DOHH2 (cell line): Measurements from ENCODE around the gene DSTN.

Source experiments
- EZH2phosphoT487 ChIP-seq: fragments of 200-600 bp; sonication (generic); IDR thresholded peaks from 2 replicates; pipeline ENCODE4 v1.6.1; 2017; ENCODE audit warnings: borderline replicate concordance, mild to moderate bottlenecking, antibody characterized with exemption, low read length, moderate library complexity, mixed read lengths
- TF ChIP-seq, protein P1 (sequence below): fragments of 200-600 bp; sonication (generic); IDR thresholded peaks from one replicate; pipeline ENCODE4 v1.5.1; 2014; ENCODE audit warnings: antibody characterized with exemption, mild to moderate bottlenecking, low read depth, low read length; ENCODE audit not compliant: poor library complexity, severe bottlenecking

DNA sequence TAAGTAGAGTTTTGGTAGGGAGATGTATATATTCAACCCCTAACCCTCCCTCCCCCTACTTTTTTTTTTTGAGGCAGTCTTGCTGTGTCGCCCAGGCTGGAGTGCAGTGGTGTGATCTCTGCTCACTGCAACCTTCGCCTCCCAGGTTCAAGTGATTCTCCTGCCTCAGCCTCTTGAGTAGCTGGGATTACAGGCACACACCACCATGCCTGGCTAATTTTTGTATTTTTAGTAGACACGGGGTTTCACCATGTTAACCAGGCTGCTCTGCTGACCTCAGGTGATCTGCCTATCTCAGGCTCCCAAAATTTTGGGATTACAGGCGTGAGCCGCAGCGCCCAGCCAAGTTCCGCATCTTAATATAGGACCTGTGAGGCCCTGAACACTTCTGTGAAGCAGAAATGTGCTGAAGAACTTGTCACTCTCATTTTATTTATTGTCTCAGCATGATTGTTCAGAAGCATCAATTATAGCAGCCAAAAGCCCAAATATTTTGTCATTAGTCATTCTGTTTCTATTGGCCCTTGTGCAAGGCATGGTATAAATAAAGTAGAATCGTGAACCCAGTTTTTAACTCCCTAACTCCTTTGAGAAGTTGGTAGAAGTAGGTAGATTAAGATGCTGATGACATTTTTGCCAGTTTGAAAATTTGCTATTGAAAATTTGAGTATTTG is 19.4 kb downstream of the DSTN start:
- TF ChIP-seq, protein P1, sequence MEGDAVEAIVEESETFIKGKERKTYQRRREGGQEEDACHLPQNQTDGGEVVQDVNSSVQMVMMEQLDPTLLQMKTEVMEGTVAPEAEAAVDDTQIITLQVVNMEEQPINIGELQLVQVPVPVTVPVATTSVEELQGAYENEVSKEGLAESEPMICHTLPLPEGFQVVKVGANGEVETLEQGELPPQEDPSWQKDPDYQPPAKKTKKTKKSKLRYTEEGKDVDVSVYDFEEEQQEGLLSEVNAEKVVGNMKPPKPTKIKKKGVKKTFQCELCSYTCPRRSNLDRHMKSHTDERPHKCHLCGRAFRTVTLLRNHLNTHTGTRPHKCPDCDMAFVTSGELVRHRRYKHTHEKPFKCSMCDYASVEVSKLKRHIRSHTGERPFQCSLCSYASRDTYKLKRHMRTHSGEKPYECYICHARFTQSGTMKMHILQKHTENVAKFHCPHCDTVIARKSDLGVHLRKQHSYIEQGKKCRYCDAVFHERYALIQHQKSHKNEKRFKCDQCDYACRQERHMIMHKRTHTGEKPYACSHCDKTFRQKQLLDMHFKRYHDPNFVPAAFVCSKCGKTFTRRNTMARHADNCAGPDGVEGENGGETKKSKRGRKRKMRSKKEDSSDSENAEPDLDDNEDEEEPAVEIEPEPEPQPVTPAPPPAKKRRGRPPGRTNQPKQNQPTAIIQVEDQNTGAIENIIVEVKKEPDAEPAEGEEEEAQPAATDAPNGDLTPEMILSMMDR, result no peak
- no peak for TF ChIP-seq EZH2phosphoT487
